Measurements from ENCODE around the gene MXD4. TPM values are rescaled to one million over a fixed set of nuclear protein-coding genes. Genes with fewer than 3 reads are reported as not detected.

The MXD4 gene
- total RNA-seq, 1 donor from 2014 or later = 22.7 TPM

DNA sequence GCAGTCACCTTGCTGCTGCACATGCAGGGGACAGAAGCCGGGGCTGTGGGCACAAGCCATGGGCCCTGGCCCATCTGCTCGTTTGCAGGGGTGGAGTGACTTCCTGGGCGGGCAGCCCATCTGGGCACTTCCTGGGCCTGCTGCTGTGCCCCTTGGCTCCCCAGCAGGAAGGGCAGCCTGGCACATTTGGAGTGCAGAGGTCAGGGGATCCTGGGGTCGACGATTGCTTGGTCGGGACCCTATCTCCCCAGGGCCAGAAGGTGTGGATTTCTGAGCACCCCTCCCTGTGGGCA is 10.9 kb upstream of the MXD4 start:
- TF ChIP-seq EZH2phosphoT487 (IDR thresholded peaks at IDR 0.05) = no peak
- TF ChIP-seq EZH2 (IDR thresholded peaks at IDR 0.05) = no peak
- TF ChIP-seq, protein P1, sequence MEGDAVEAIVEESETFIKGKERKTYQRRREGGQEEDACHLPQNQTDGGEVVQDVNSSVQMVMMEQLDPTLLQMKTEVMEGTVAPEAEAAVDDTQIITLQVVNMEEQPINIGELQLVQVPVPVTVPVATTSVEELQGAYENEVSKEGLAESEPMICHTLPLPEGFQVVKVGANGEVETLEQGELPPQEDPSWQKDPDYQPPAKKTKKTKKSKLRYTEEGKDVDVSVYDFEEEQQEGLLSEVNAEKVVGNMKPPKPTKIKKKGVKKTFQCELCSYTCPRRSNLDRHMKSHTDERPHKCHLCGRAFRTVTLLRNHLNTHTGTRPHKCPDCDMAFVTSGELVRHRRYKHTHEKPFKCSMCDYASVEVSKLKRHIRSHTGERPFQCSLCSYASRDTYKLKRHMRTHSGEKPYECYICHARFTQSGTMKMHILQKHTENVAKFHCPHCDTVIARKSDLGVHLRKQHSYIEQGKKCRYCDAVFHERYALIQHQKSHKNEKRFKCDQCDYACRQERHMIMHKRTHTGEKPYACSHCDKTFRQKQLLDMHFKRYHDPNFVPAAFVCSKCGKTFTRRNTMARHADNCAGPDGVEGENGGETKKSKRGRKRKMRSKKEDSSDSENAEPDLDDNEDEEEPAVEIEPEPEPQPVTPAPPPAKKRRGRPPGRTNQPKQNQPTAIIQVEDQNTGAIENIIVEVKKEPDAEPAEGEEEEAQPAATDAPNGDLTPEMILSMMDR (IDR thresholded peaks at IDR 0.05) = no peak
- Histone ChIP-seq H3K36me3 (no peaks in the 10 kb centered on the region), H2AFZ (replicated peaks) (no peak overlapping the region), H3K9me3 (ENCODE audit: low read depth) (no peaks in the 10 kb centered on the region), H3K27ac (no peak overlapping the region), H3K4me2 (no peak overlapping the region), H3K4me1 (peaks cover 10% of the 10 kb centered on the region), H3K27me3 (no peaks in the 10 kb centered on the region), H3K79me2 (ENCODE audit: low read depth) (no peaks in the 10 kb centered on the region), H3F3A (ENCODE audit: low read depth) (no peaks in the 10 kb centered on the region), H4K20me1 (ENCODE audit: low read depth) (no peaks in the 10 kb centered on the region), H3K4me3 (no peak overlapping the region), H3K9ac (no peak overlapping the region)
- peaks cover 20% of the 10 kb centered on the region for H3K4me1 Mint-ChIP-seq
- no peak overlapping the region for H3K27ac Mint-ChIP-seq
- peaks cover 2% of the 10 kb centered on the region for H3K27me3 Mint-ChIP-seq (ENCODE audit: insufficient read depth, low read depth)
- DNase-seq (ENCODE audit: low spot score) = no peak
- no peak overlapping the region for H3K4me3 Mint-ChIP-seq
- no peaks in the 10 kb centered on the region for H3K9me3 Mint-ChIP-seq
- H3K36me3 Mint-ChIP-seq = no peaks in the 10 kb centered on the region

GRCh38 chr4:2272026-2272827 is 10.3 kb upstream of the MXD4 start:
- Histone ChIP-seq H4K20me1 (ENCODE audit: low read depth) (no peaks in the 10 kb centered on the region), H3K79me2 (ENCODE audit: low read depth) (no peaks in the 10 kb centered on the region), H3K9me3 (ENCODE audit: low read depth) (no peaks in the 10 kb centered on the region), H2AFZ (replicated peaks) (no peak overlapping the region), H3K36me3 (no peaks in the 10 kb centered on the region), H3K9ac (no peak overlapping the region), H3K4me2 (no peak overlapping the region), H3K27ac (no peak overlapping the region), H3K27me3 (no peaks in the 10 kb centered on the region), H3F3A (ENCODE audit: low read depth) (no peaks in the 10 kb centered on the region), H3K4me3 (no peak overlapping the region), H3K4me1 (peaks cover 10% of the 10 kb centered on the region)
- no peaks in the 10 kb centered on the region for H3K9me3 Mint-ChIP-seq
- no peak overlapping the region for H3K4me3 Mint-ChIP-seq
- peaks cover 20% of the 10 kb centered on the region for H3K4me1 Mint-ChIP-seq
- no peaks in the 10 kb centered on the region for H3K36me3 Mint-ChIP-seq
- H3K27ac Mint-ChIP-seq = peak overlapping the region; percentile 60
- TF ChIP-seq, protein P1 (IDR thresholded peaks at IDR 0.05) = no peak
- no peak for DNase-seq (ENCODE audit: low spot score)
- peaks cover 2% of the 10 kb centered on the region for H3K27me3 Mint-ChIP-seq (ENCODE audit: insufficient read depth, low read depth)

DNA sequence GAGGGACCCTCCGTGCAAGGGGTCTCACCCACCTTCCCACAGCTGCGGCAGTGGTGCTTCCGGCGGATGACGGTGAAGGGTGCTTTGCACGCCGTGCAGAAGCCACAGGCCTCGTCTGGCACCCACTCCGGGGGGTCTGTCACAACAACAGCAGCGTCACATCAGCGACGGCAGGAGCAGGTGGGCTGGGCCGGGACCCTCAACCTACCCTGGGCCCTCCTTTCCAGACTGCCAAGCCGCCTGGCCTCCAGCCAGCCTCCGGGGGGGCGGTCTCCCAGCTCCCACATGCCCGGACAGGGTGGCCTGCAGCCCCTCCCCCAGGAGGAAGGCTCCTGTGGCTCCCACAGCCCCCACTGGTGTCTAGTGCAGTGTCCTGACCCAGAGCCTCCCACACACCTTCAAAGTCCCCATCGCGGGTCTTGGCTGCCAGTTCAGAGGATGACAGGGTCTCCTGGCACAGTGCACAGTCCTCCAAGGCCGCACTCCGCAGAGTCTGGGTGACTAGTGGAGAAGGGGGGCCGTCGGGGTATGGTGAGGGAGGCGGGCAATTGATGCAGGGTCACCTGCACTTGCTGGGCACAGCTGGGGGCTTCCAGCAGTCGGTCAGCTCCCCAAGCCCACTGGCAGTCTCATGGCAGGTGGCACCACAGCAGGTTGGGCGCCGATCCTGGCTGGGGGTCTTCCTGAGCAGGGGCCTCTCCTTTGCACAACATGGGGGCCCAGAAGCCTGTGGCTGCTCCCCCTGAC is 9.5 kb upstream of the MXD4 start:
- no peaks in the 10 kb centered on the region for H3F3A ChIP-seq (ENCODE audit: low read depth)

More for the DNA sequence above, 9.5 kb upstream of the MXD4 start:
- Mint-ChIP-seq H3K27ac (no peak overlapping the region), H3K9me3 (no peaks in the 10 kb centered on the region), H3K4me3 (no peak overlapping the region), H3K27me3 (ENCODE audit: insufficient read depth, low read depth) (peaks cover 2% of the 10 kb centered on the region), H3K36me3 (no peaks in the 10 kb centered on the region), H3K4me1 (peaks cover 20% of the 10 kb centered on the region)
- H3K79me2 ChIP-seq (ENCODE audit: low read depth) = no peaks in the 10 kb centered on the region
- H3K4me2 ChIP-seq = no peak overlapping the region
- H3K27me3 ChIP-seq = no peaks in the 10 kb centered on the region
- H3K27ac ChIP-seq = no peak overlapping the region
- H3K4me1 ChIP-seq = peaks cover 10% of the 10 kb centered on the region
- no peak for DNase-seq (ENCODE audit: low spot score)
- H3K9ac ChIP-seq = no peak overlapping the region
- no peak for TF ChIP-seq EZH2phosphoT487 (IDR thresholded peaks at IDR 0.05)
- no peak for TF ChIP-seq EZH2 (IDR thresholded peaks at IDR 0.05)
- TF ChIP-seq, protein P1 (IDR thresholded peaks at IDR 0.05) = no peak
- H2AFZ ChIP-seq (replicated peaks) = no peak overlapping the region
- no peaks in the 10 kb centered on the region for H3K9me3 ChIP-seq (ENCODE audit: low read depth)
- H3K4me3 ChIP-seq = no peak overlapping the region
- no peaks in the 10 kb centered on the region for H3K36me3 ChIP-seq
- no peaks in the 10 kb centered on the region for H4K20me1 ChIP-seq (ENCODE audit: low read depth)

Data from neural progenitor cell (in vitro differentiated cells).